HG03521 (cell line): ENCODE data around the gene RNF5.
"Not testable (repeated sequence)": the region's sequence is repeated elsewhere in the genome, so short reads cannot be mapped to it uniquely, and the experiment has no call there.

Experiments
- ATAC-seq: cut with Tn5 transposase; IDR thresholded peaks from one replicate; pipeline ENCODE4 v1.9.1; 2021; ENCODE audit warnings: mild to moderate bottlenecking, moderate library complexity; ENCODE audit not compliant: unreplicated experiment

Gene RNF5

GRCh38 chr6:32175322-32175710, 2.9 kb upstream of the RNF5 start:
- ATAC-seq = no peak

GRCh38 chr6:32175711-32176475, 2.3 kb upstream of the RNF5 start, which contains the start of gene AGPAT1:
AGPAT1 (minus strand) TSS chr6:32176084; CDS start chr6:32171496, 4,588 bp downstream.
- ATAC-seq = peak; percentile 37

GRCh38 chr6:32176476-32177182, 1.6 kb upstream of the RNF5 start:
- ATAC-seq = no peak

GRCh38 chr6:32177183-32177787, 920 bp upstream of the RNF5 start:
- no peak for ATAC-seq

- no peak for ATAC-seq
These were observed 589 bp downstream of the RNF5 start for GRCh38 chr6:32178547-32179440.

GRCh38 chr6:32179766-32180405, 1.7 kb downstream of the RNF5 start:
- ATAC-seq = no peak

GRCh38 chr6:32181148-32181702, 3.0 kb downstream of the RNF5 start:
- no peak for ATAC-seq

- ATAC-seq = no peak
These were observed 3.8 kb downstream of the RNF5 start for GRCh38 chr6:32181915-32182529.

- no peak for ATAC-seq
These were observed 4.4 kb downstream of the RNF5 start for GRCh38 chr6:32182555-32182981.

- ATAC-seq = no peak
These were observed 4.8 kb downstream of the RNF5 start for GRCh38 chr6:32183030-32183429.

- no peak for ATAC-seq
These were observed 5.4 kb downstream of the RNF5 start for GRCh38 chr6:32183483-32184083.

GRCh38 chr6:32184084-32184640, 6.0 kb downstream of the RNF5 start, which contains the start of gene AGER:
AGER (minus strand) TSS chr6:32184253; CDS start chr6:32184222, 31 bp downstream.
- ATAC-seq = no peak

- not testable (repeated sequence) for ATAC-seq
These were observed 7.5 kb downstream of the RNF5 start for GRCh38 chr6:32185681-32186131.

GRCh38 chr6:32186151-32186840, 8.1 kb downstream of the RNF5 start:
- ATAC-seq = not testable (repeated sequence)

- ATAC-seq = no peak
These were observed 9.0 kb downstream of the RNF5 start for GRCh38 chr6:32187009-32187709.

- not testable (repeated sequence) for ATAC-seq
These were observed 9.6 kb downstream of the RNF5 start for GRCh38 chr6:32187725-32188380.
